AG04450 (cell line): ENCODE measurements around the gene COX4I2. TPM values are rescaled to one million over a fixed set of nuclear protein-coding genes. Genes with fewer than 3 reads are reported as not detected.
"Not testable (repeated sequence)": the region's sequence is repeated elsewhere in the genome, so short reads cannot be mapped to it uniquely, and the experiment has no call there.

Experiments used
- CTCF ChIA-PET: fragments of 300-600, 350-600 bp; formaldehyde crosslinking; extraction: SDS; loops from one replicate; lab custom pipeline; 2022; ENCODE audit warnings: antibody characterized with exemption, inconsistent platforms; lab: Charles Lee
- POLR2A ChIA-PET: fragments of 350-600 bp; formaldehyde crosslinking; extraction: SDS; loops from one replicate; lab custom pipeline; 2021; ENCODE audit warnings: antibody characterized with exemption, inconsistent platforms; lab: Yijun Ruan, JAX
- DNase-seq: peaks from one replicate; pipeline ENCODE4 v3.0.0-alpha.2; 2011; ENCODE audit warnings: low read depth, low spot score
- H3K27ac ChIP-seq: one replicate; pipeline ENCODE4 v1.5.1; 2012; ENCODE audit warnings: low read depth, low read length, control low read depth
- H3K27me3 ChIP-seq: one replicate; pipeline ENCODE4 v1.6.0; 2012; ENCODE audit warnings: low read length; ENCODE audit not compliant: control insufficient read depth, insufficient read depth
- H3K4me3 ChIP-seq: 2 replicates; pipeline ENCODE4 v1.5.1; 2011; ENCODE audit warnings: mild to moderate bottlenecking, low read depth, low read length, control low read depth
- H3K9me3 ChIP-seq: 2 replicates; pipeline ENCODE4 v1.5.1; 2012; ENCODE audit warnings: low read length; ENCODE audit not compliant: control insufficient read depth, insufficient read depth
- CTCF ChIP-seq: IDR thresholded peaks from 2 replicates; pipeline ENCODE4 v1.5.1; 2011; ENCODE audit warnings: low read depth, low read length, control low read depth, inconsistent platforms
- polyA plus RNA-seq: library from polyadenylated mRNA; depleted of rRNA; stranded (reverse); fragments of >200 nt; gene quantifications from 2 replicates; pipeline ENCODE4 v1.2.3, GENCODE V29; 2011

Gene COX4I2
- polyA plus RNA-seq, 1 experiment = not detected

- ChIA-PET CTCF (interaction anchor here (1.5 to 3.3 kb wide), 3 partner anchors 34 to 57 kb away, joined by 4 to 18 read pairs (median 4); partner anchors contain the start of gene BCL2L1), POLR2A (interaction anchor here (0.6 kb wide), 1 partner anchor 31 kb away, joined by 3 read pairs; no protein-coding TSS in a partner anchor)
Measured at GRCh38 chr20:31666258-31667042, 28.7 kb downstream of the COX4I2 start.

GRCh38 chr20:31667315-31668285 is 29.9 kb downstream of the COX4I2 start:
- H3K4me3 ChIP-seq = no peak overlapping the region
- DNase-seq = no peak
- no peak overlapping the region for H3K27ac ChIP-seq
- H3K27me3 ChIP-seq = no peaks in the 10 kb centered on the region
- ChIA-PET CTCF (interaction anchor here (1.3 to 3.3 kb wide), 3 partner anchors 55 to 111 kb away, joined by 4 to 18 read pairs (median 5); partner anchors contain the start of gene BCL2L1), POLR2A (interaction anchor here (0.6 kb wide), 1 partner anchor 29 kb away, joined by 3 read pairs; no protein-coding TSS in a partner anchor)
- no peak for TF ChIP-seq CTCF
- no peaks in the 10 kb centered on the region for H3K9me3 ChIP-seq

More at GRCh38 chr20:31666258-31667042, 28.7 kb downstream of the COX4I2 start:
- H3K4me3 ChIP-seq = no peak overlapping the region
- no peak overlapping the region for H3K27ac ChIP-seq
- H3K9me3 ChIP-seq = no peaks in the 10 kb centered on the region
- no peak for TF ChIP-seq CTCF
- DNase-seq = no peak
- no peaks in the 10 kb centered on the region for H3K27me3 ChIP-seq

- H3K9me3 ChIP-seq, H3K27ac ChIP-seq, DNase-seq, H3K4me3 ChIP-seq, POLR2A ChIA-PET, H3K27me3 ChIP-seq: not testable (repeated sequence)
- CTCF ChIA-PET = interaction anchor here (0.9 to 3.3 kb wide), 6 partner anchors 7 to 56 kb away, joined by 3 to 18 read pairs (median 5); no protein-coding TSS in a partner anchor
Measured at GRCh38 chr20:31668944-31669343, 31.2 kb downstream of the COX4I2 start.

- ChIA-PET CTCF (interaction anchor here (0.8 to 3.3 kb wide), 6 partner anchors 8 to 54 kb away, joined by 3 to 18 read pairs (median 6); no protein-coding TSS in a partner anchor), POLR2A (interaction anchor here (0.6 to 1.0 kb wide), 2 partner anchors 48 to 54 kb away, joined by 3 to 5 read pairs; no protein-coding TSS in a partner anchor)
- Histone ChIP-seq H3K9me3 (no peaks in the 10 kb centered on the region), H3K27me3 (no peaks in the 10 kb centered on the region), H3K4me3 (no peak overlapping the region), H3K27ac (no peak overlapping the region)
- TF ChIP-seq CTCF = no peak
- DNase-seq = no peak
Measured at GRCh38 chr20:31669876-31670275, 32.2 kb downstream of the COX4I2 start.
